ENCODE results near the gene ARMH1.

Gene ARMH1

DNA sequence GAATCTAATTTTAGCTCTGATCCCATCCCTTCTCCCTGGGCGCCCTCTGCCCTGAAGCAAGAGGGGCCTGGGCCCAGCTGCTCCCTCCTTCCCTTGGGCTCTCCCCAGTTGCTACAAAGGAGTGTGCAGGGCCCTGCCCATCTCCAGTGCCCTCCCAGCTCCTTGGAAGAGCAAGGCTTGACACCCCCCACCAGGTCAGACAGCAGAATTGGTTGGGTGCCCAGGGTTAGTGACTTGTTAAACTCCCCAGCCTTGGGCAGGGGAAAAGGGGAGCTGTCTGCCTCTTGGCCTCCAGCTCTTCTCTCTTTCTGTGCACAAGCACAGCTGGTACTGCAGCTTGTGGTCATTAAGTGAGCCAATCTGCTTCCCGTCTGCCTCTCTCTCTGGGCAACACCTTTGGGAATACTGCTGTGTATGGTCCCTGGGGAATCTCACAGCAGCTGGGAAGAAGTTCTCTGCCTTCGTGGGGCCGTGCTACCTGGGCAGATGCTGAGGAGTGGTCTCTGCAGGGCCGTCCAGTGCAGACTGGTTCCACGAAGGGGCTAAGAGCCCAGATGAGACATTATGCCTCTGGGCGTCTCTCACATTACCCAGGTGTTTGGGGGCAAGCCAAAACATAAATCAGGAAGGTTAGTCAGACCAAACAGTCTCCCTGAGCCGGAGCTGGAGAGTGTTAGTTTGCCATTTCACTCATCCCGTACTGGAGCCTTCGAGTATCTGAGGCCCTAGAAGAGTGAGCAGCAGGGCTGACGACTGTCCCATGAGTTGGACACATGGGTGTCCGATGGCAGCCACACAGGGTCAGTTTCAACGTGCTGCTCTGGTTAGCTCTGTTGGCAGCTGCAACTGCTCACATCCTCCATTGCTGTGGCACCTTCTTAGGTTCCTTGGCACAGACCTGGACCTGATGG lies 37.6 kb upstream of the ARMH1 start:
- POLR2A ChIA-PET: interaction anchor here (0.6 to 1.8 kb wide), 3 partner anchors 11 to 255 kb away, joined by 3 to 5 read pairs (median 3); no protein-coding TSS in a partner anchor
- TF ChIP-seq HDGF (IDR thresholded peaks at IDR 0.05; ENCODE audit: borderline replicate concordance) (no peak), ARNT (IDR thresholded peaks at IDR 0.05) (no peak), ELF4 (IDR thresholded peaks at IDR 0.05) (no peak), FOXA1 (IDR thresholded peaks at IDR 0.05) (no peak), FOXK2 (IDR thresholded peaks at IDR 0.05) (no peak), NFRKB (IDR thresholded peaks at IDR 0.05) (no peak), SUZ12 (IDR thresholded peaks at IDR 0.05) (no peak), FOXM1 (IDR thresholded peaks at IDR 0.05; ENCODE audit: borderline replicate concordance) (no peak), L3MBTL2 (conservative IDR thresholded peaks at IDR 0.05) (no peak)
- TF ChIP-seq, protein P1, sequence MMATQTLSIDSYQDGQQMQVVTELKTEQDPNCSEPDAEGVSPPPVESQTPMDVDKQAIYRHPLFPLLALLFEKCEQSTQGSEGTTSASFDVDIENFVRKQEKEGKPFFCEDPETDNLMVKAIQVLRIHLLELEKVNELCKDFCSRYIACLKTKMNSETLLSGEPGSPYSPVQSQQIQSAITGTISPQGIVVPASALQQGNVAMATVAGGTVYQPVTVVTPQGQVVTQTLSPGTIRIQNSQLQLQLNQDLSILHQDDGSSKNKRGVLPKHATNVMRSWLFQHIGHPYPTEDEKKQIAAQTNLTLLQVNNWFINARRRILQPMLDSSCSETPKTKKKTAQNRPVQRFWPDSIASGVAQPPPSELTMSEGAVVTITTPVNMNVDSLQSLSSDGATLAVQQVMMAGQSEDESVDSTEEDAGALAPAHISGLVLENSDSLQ (IDR thresholded peaks at IDR 0.05): no peak
- CTCF ChIA-PET: no interaction called here
- DNase-seq (ENCODE audit: extremely low spot score): no peak

DNA sequence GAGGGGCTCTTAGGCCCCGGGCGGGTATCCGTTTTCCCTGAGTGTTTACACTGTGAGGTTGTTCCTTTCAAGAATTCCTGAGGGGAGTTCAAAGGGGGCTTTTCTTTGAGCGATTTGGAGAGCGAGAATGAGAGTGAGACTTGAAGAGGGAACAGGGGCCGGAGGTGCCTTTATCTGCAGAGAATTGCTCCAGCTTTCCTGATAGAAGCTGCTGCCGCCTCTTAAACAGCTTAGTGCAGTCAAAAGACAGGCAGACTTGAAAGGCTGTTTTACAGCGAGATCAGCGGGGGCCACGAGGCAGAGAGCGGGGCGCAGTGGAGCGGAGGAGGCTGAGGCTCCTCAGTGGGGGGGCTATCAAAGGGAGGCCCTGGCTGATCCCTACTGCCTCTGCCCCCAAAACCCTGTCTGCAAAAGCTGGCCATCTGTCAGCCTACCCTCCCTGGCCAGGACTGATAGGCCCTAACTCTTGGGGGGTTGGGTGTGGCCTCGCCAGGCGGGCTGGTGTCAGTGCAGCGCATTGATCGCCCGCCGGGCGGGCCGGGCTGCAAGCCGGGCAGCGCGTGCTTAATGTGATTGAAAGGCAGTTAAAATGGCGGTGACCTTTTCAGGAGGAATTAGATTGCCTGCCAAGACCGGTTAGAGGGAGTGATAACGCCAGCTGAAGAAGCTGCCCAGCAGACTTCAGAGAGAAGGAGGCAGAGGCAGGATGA lies 36.7 kb upstream of the ARMH1 start:
- ChIA-PET POLR2A (interaction anchor here (1.8 kb wide), 1 partner anchor 15 kb away, joined by 5 read pairs; no protein-coding TSS in a partner anchor), CTCF (interaction anchor here (2.2 kb wide), 1 partner anchor 14 kb away, joined by 12 read pairs; no protein-coding TSS in a partner anchor)
- TF ChIP-seq FOXM1 (IDR thresholded peaks at IDR 0.05; ENCODE audit: borderline replicate concordance) (no peak), ZNF384 (IDR thresholded peaks at IDR 0.05) (no peak), CTBP1 (IDR thresholded peaks at IDR 0.05; ENCODE audit: borderline replicate concordance) (no peak), BHLHE40 (IDR thresholded peaks at IDR 0.05; ENCODE audit: borderline replicate concordance) (no peak), ELF4 (IDR thresholded peaks at IDR 0.05) (no peak), FOXA1 (IDR thresholded peaks at IDR 0.05) (no peak), L3MBTL2 (conservative IDR thresholded peaks at IDR 0.05) (no peak), NFRKB (IDR thresholded peaks at IDR 0.05) (no peak), HDGF (IDR thresholded peaks at IDR 0.05; ENCODE audit: borderline replicate concordance) (no peak), SUZ12 (IDR thresholded peaks at IDR 0.05) (no peak), FOXK2 (IDR thresholded peaks at IDR 0.05) (no peak), ARNT (IDR thresholded peaks at IDR 0.05) (no peak)
- TF ChIP-seq, protein P1 (IDR thresholded peaks at IDR 0.05): no peak
- DNase-seq (ENCODE audit: extremely low spot score): no peak

DNA sequence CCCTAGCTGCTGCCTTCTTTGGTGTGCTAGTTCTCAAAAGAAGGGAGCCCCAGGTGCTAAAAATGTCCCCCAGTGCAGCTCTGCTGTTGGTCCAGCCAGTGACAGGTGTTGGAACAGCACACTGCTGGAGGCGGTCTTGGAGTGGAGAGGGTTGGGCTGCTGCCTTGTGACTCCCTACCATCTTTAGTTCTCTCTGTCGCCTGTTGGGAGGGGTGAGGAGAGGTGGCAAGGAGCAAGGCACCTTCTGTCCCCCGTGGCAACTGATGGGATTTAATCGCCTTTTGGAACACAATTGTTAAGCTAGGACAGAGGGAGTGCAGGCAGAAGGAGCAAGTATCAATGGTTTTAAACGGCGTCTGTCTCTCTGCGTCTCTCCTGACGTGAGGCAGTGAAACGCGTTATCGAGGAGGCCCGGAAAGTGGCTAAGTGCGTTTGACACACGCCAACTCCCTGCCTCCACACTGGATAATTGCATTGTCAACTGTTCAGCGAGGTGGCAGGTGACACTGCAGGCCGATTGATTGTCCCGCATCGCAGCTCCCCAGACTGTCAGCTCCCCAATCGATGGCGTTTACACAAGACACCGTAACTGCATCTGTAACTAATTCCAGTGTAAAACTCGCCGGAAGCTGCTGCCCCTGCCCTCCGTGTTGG lies 34.2 kb upstream of the ARMH1 start:
- no peak for TF ChIP-seq BHLHE40 (IDR thresholded peaks at IDR 0.05; ENCODE audit: borderline replicate concordance)
- TF ChIP-seq ARNT (IDR thresholded peaks at IDR 0.05): no peak
- TF ChIP-seq ELF4 (IDR thresholded peaks at IDR 0.05): no peak
- no peak for TF ChIP-seq NFRKB (IDR thresholded peaks at IDR 0.05)
- no peak for TF ChIP-seq SP1 (IDR thresholded peaks at IDR 0.05)
- TF ChIP-seq FOXM1 (IDR thresholded peaks at IDR 0.05; ENCODE audit: borderline replicate concordance): no peak
- no peak for TF ChIP-seq LEF1 (IDR thresholded peaks at IDR 0.05; ENCODE audit: borderline replicate concordance)
- TF ChIP-seq ZNF384 (IDR thresholded peaks at IDR 0.05): no peak
- ChIA-PET CTCF (interaction anchor here (2.2 to 4.2 kb wide), 2 partner anchors 12 kb away, joined by 12 to 19 read pairs; no protein-coding TSS in a partner anchor), POLR2A (interaction anchor here (4.6 kb wide), 1 partner anchor 8 kb away, joined by 54 read pairs; no protein-coding TSS in a partner anchor)
- DNase-seq (ENCODE audit: extremely low spot score): no peak

DNA sequence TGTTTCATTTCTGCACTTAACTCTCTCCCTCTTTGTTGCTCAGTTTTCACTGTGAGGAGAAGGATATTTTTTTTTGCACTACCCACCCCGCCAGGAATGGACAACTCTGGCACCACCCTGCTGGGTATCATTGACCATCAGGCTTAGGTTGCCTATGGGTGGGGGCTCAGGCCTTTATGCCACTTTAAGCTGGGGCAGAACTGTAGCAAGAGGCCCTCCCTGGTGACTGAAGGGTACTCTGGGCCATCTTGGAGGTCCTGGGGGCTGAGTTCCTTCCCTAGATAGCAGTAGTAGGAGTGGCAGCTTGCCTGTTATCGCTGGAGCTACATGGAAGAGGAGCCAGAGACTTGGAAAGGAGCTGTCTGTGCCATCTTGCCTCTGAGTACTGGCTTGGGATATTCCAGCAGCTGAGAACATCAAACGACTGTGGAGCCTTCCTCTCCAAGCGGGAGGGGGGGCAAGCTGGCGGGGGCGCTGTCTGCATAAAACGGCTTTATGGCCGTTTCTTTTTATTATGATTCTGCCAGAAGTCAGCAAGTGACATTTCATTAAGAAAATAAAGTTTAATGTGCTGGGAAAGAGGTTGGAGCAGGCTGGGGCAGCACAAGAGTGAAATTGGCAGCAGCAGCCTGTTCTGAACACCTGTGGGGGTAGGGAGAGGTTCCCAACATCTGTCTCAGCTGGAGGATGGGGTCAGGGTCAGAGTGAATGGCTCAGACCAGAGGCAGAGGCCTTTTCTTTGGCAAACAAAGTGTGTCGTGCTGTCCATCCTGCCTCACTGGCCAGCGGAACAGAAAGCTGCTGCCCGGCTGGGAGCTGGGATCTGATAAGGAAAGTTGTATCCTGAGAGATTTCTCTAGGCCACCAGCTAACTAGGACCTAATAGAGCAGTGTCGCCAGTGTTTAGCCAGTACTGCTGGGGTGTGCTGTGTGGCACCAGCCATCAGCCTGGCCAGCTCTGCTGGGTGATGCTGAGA lies 33.1 kb upstream of the ARMH1 start:
- CTCF ChIA-PET: interaction anchor here (1.1 to 4.2 kb wide), 2 partner anchors 11 kb away, joined by 3 to 19 read pairs; no protein-coding TSS in a partner anchor
- POLR2A ChIA-PET: interaction anchor here (1.1 to 4.6 kb wide), 3 partner anchors 9 to 31 kb away, joined by 3 to 54 read pairs (median 8); no protein-coding TSS in a partner anchor
- TF ChIP-seq NFRKB (IDR thresholded peaks at IDR 0.05): no peak
- TF ChIP-seq FOXK2 (IDR thresholded peaks at IDR 0.05): no peak
- no peak for TF ChIP-seq L3MBTL2 (conservative IDR thresholded peaks at IDR 0.05)
- TF ChIP-seq, protein P1 (IDR thresholded peaks at IDR 0.05): no peak
- no peak for TF ChIP-seq ELF4 (IDR thresholded peaks at IDR 0.05)
- TF ChIP-seq SP1 (IDR thresholded peaks at IDR 0.05): no peak
- TF ChIP-seq FOXM1 (IDR thresholded peaks at IDR 0.05; ENCODE audit: borderline replicate concordance): no peak
- no peak for TF ChIP-seq SUZ12 (IDR thresholded peaks at IDR 0.05)
- no peak for TF ChIP-seq HDGF (IDR thresholded peaks at IDR 0.05; ENCODE audit: borderline replicate concordance)
- no peak for TF ChIP-seq BHLHE40 (IDR thresholded peaks at IDR 0.05; ENCODE audit: borderline replicate concordance)
- DNase-seq (ENCODE audit: extremely low spot score): no peak

Measured in HEK293T (cell line).